B cell (primary cell): ENCODE measurements around the gene DHDH. TPM values are rescaled to one million over a fixed set of nuclear protein-coding genes. Genes with fewer than 3 reads are reported as not detected.

Source experiments
- ATAC-seq: fragments of 200-7000 bp; cut with Tn5 transposase; one replicate; pipeline ENCODE4 v1.10.0; 2021; ENCODE audit warnings: low read depth, mild to moderate bottlenecking, moderate number of reproducible peaks, moderate library complexity
- CTCF ChIA-PET: fragments of 350-600 bp; sonication (Branson Sonifier 250); formaldehyde crosslinking; loops from one replicate; lab custom pipeline; 2021; ENCODE audit warnings: antibody characterized with exemption, inconsistent platforms; lab: Charles Lee
- POLR2A ChIA-PET: fragments of 350-600 bp; sonication (Branson Sonifier 250); formaldehyde crosslinking; loops from one replicate; lab custom pipeline; 2021; ENCODE audit warnings: antibody characterized with exemption; lab: Charles Lee
- DNase-seq: peaks from one replicate; pipeline ENCODE4 v3.0.0; 2013
- H2AFZ ChIP-seq: 2 replicates; pipeline ENCODE4 v1.6.1; 2012; ENCODE audit warnings: mild to moderate bottlenecking, low read depth, low read length; ENCODE audit not compliant: insufficient read depth, poor library complexity, severe bottlenecking
- H3K27ac ChIP-seq, 2 donors: 1 replicate in 1 of 2; 2 replicates in 1 of 2; pipeline ENCODE4 v1.5.1; 2012 to 2013; ENCODE audit warnings: low read length in 2 of 2, mild to moderate bottlenecking in 2 of 2, moderate library complexity in 1 of 2
- H3K27me3 ChIP-seq, 4 experiments: fragments of 200-600 bp in 1 of 4; sonication (generic) in 1 of 4; replicated peaks in 1 of 4; 1 replicate in 2 of 4; 2 replicates in 2 of 4; pipeline versions ENCODE4 v1.6.1 to v1.7.0; 2013 to 2016; ENCODE audit warnings: low read length in 3 of 4, mild to moderate bottlenecking in 2 of 4, mixed read lengths in 1 of 4, moderate library complexity in 1 of 4; ENCODE audit not compliant: insufficient read depth in 4 of 4, control insufficient read depth in 3 of 4; ENCODE audit errors: control extremely low read depth in 1 of 4
- H3K36me3 ChIP-seq, 2 experiments: replicated peaks in 1 of 2; 1 replicate in 1 of 2; 2 replicates in 1 of 2; pipeline versions ENCODE4 v1.6.1 to v1.7.1; 2013; ENCODE audit warnings: low read length in 1 of 2; ENCODE audit not compliant: insufficient read depth in 2 of 2, control insufficient read depth in 1 of 2; ENCODE audit errors: control extremely low read depth in 1 of 2, extremely low read depth in 1 of 2
- H3K4me1 ChIP-seq, 2 donors: fragments of 200-600 bp in 1 of 2; sonication (generic) in 1 of 2; 1 replicate in 1 of 2; 2 replicates in 1 of 2; pipeline versions ENCODE4 v1.5.1 to v1.6.1; 2013 to 2017; ENCODE audit warnings: low read length in 2 of 2; ENCODE audit not compliant: control insufficient read depth in 2 of 2, insufficient read depth in 2 of 2
- H3K4me2 ChIP-seq: replicated peaks from 2 replicates; pipeline ENCODE3; 2012; ENCODE audit warnings: mild to moderate bottlenecking, low read depth, low read length; ENCODE audit not compliant: poor library complexity, severe bottlenecking
- H3K4me3 ChIP-seq, 5 experiments: fragments of 200-600 bp in 1 of 5; sonication (generic) in 1 of 5; 1 replicate in 3 of 5; 2 replicates in 2 of 5; pipeline versions ENCODE4 v1.5.1 to v1.7.0; 2011 to 2016; ENCODE audit warnings: low read length in 4 of 5, mild to moderate bottlenecking in 4 of 5, low read depth in 2 of 5, control low read depth in 1 of 5, moderate library complexity in 1 of 5; ENCODE audit not compliant: insufficient read depth in 1 of 5; ENCODE audit errors: control extremely low read depth in 1 of 5, extremely low read depth in 1 of 5
- H3K79me2 ChIP-seq: fragments of 200-600 bp; sonication (generic); one replicate; pipeline ENCODE4 v1.6.0; 2016; ENCODE audit warnings: low read length; ENCODE audit not compliant: control insufficient read depth, insufficient read depth
- H3K9ac ChIP-seq: fragments of 200-600 bp; sonication (generic); 2 replicates; pipeline ENCODE4 v1.6.1; 2017; ENCODE audit warnings: mild to moderate bottlenecking, low read length, moderate library complexity
- H3K9me3 ChIP-seq, 3 donors: one replicate each; pipeline versions ENCODE4 v1.6.1 to v1.7.1; 2013; ENCODE audit warnings: low read length in 2 of 3; ENCODE audit not compliant: control insufficient read depth in 2 of 3, insufficient read depth in 1 of 3; ENCODE audit errors: control extremely low read depth in 1 of 3
- H4K20me1 ChIP-seq: 2 replicates; pipeline ENCODE4 v1.6.0; 2012; ENCODE audit warnings: mild to moderate bottlenecking, low read length; ENCODE audit not compliant: insufficient read depth, control insufficient read depth, poor library complexity, severe bottlenecking
- H3K27ac Mint-ChIP-seq: one replicate; pipeline ENCODE4 v1.8.0; 2021; ENCODE audit warnings: mixed read lengths
- H3K27me3 Mint-ChIP-seq: one replicate; pipeline ENCODE4 v1.8.0; 2021; ENCODE audit warnings: mixed read lengths
- H3K4me1 Mint-ChIP-seq: one replicate; pipeline ENCODE4 v1.8.0; 2021; ENCODE audit warnings: mixed read lengths
- H3K4me3 Mint-ChIP-seq: one replicate; pipeline ENCODE4 v1.8.0; 2021; ENCODE audit warnings: mixed read lengths
- H3K9me3 Mint-ChIP-seq: one replicate; pipeline ENCODE4 v1.8.0; 2022; ENCODE audit warnings: mixed read lengths; ENCODE audit not compliant: insufficient read depth
- EZH2 ChIP-seq: IDR thresholded peaks from 2 replicates; pipeline ENCODE4 v1.6.1; 2012; ENCODE audit warnings: borderline replicate concordance, low read depth, mild to moderate bottlenecking, moderate library complexity, low read length; ENCODE audit not compliant: insufficient read depth, poor library complexity, severe bottlenecking
- WGBS: methylation state at CpG from one replicate; pipeline ENCODE4 v1.1.5; 2013; ENCODE audit warnings: missing lambda C conversion rate; ENCODE audit not compliant: insufficient coverage; 5-methylcytosine and 5-hydroxymethylcytosine counted together
- intact Hi-C: fragments of 100-400 bp; cut with micrococcal nuclease; formaldehyde crosslinking; loops from one replicate; pipeline ENCODE4 v1.10.0; 2022
- polyA plus RNA-seq: library from polyadenylated mRNA; depleted of rRNA; stranded (reverse); fragments of >200 nt; gene quantifications from 2 replicates; pipeline ENCODE4 v1.2.3, GENCODE V29; 2012
- total RNA-seq, 2 donors: library from RNA; stranded (reverse); fragments of 120-200 nt in 1 of 2; gene quantifications; 1 replicate in 1 of 2; 2 replicates in 1 of 2; pipeline versions ENCODE4 v1.2.3 to v1.2.4, GENCODE V29; 2013 to 2022
- TF ChIP-seq, protein P1 (sequence below): fragments of 200-600 bp; IDR thresholded peaks from one replicate; pipeline ENCODE4 v1.8.0; 2022; ENCODE audit warnings: antibody characterized with exemption, mild to moderate bottlenecking

DHDH gene
- total and polyA plus RNA-seq, 2 donors (not counting 1 experiment from before 2014, with no cell fraction given): 0.64 to 0.82 TPM

DNA sequence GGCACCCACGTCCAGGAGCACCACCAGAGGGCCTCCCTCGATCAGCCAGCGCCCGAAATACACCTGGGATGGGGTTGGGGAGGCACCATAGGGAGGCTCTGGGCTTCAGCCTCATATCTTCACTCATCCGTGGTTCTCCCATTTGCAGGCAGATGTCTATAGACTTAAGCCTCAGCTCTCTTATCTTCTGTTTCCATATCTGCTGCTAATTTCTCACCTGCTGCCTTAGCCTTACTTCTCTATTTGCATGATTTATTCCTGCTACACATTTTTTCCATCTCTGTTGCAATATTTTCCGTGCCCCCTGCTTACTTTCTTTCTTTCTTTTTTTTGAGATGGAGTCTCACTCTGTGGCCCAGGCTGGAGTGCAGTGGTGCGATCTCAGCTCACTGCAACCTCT, 53.8 kb downstream of the DHDH start:
- H3K4me3 Mint-ChIP-seq: no peak overlapping the region
- H3K9me3 Mint-ChIP-seq: no peaks in the 10 kb centered on the region
- TF ChIP-seq EZH2: no peak
- TF ChIP-seq, protein P1, sequence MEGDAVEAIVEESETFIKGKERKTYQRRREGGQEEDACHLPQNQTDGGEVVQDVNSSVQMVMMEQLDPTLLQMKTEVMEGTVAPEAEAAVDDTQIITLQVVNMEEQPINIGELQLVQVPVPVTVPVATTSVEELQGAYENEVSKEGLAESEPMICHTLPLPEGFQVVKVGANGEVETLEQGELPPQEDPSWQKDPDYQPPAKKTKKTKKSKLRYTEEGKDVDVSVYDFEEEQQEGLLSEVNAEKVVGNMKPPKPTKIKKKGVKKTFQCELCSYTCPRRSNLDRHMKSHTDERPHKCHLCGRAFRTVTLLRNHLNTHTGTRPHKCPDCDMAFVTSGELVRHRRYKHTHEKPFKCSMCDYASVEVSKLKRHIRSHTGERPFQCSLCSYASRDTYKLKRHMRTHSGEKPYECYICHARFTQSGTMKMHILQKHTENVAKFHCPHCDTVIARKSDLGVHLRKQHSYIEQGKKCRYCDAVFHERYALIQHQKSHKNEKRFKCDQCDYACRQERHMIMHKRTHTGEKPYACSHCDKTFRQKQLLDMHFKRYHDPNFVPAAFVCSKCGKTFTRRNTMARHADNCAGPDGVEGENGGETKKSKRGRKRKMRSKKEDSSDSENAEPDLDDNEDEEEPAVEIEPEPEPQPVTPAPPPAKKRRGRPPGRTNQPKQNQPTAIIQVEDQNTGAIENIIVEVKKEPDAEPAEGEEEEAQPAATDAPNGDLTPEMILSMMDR: no peak

DNA sequence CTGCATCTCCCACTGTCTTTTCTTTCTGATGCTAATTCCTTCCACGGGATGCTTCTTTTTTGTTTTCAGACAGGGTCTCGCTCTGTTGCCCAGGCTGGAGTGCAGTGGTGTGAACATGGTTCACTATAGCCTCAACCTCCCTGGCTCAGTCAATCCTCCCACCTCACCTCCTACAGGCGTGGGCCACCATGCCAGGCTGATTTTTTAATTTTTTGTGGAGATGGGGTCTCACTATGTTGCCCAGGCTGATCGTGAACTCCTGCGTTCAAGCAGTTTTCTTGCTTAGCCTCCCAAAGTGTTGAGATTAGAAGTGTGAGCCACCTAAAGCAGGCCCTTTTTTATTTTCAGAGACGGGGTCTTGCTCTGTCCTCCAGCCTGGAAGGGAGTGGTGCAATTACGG, 54.8 kb downstream of the DHDH start:
- Histone ChIP-seq H3K4me3 (no peak overlapping the region), H3K36me3 (peaks cover 0 to 17% of the 10 kb centered on the region in 2 experiments), H3K9me3 (no peaks in the 10 kb centered on the region), H3K27ac (no peak overlapping the region), H3K4me1 (peaks cover 8 to 15% of the 10 kb centered on the region in 2 donors), H3K79me2 (peaks cover 25% of the 10 kb centered on the region), H3K9ac (no peak overlapping the region), H2AFZ (no peak overlapping the region), H3K27me3 (no peaks in the 10 kb centered on the region), H4K20me1 (peaks cover 6% of the 10 kb centered on the region), H3K4me2 (no peak overlapping the region)
- no peak overlapping the region for H3K4me3 Mint-ChIP-seq
- CTCF ChIA-PET: interaction anchor here (1.0 kb wide), 1 partner anchor 11 kb away, joined by 3 read pairs; no protein-coding TSS in a partner anchor
- peaks cover 21% of the 10 kb centered on the region for H3K4me1 Mint-ChIP-seq
- 98% methylated on average over 4 of the region's 7 CpGs for WGBS
- no peaks in the 10 kb centered on the region for H3K27me3 Mint-ChIP-seq
- H3K9me3 Mint-ChIP-seq: no peaks in the 10 kb centered on the region
- no peak overlapping the region for H3K27ac Mint-ChIP-seq
- intact Hi-C loops: no loop called here
- TF ChIP-seq, protein P1: no peak
- no peak for TF ChIP-seq EZH2
- ATAC-seq (no peak), DNase-seq (no peak)
- POLR2A ChIA-PET: no interaction called here

More for the DNA sequence above, 53.8 kb downstream of the DHDH start:
- DNase-seq (no peak), ATAC-seq (no peak)
- POLR2A ChIA-PET: interaction anchor here (0.7 kb wide), 1 partner anchor 35 kb away, joined by 4 read pairs; no protein-coding TSS in a partner anchor
- Histone ChIP-seq H3K9me3 (no peaks in the 10 kb centered on the region), H3K36me3 (peaks cover 2 to 17% of the 10 kb centered on the region in 2 experiments), H3K27me3 (no peaks in the 10 kb centered on the region), H3K4me2 (no peak overlapping the region), H3K27ac (no peak overlapping the region), H3K4me3 (no peak overlapping the region), H4K20me1 (peaks cover 6% of the 10 kb centered on the region), H2AFZ (no peak overlapping the region), H3K4me1 (peaks cover 5 to 11% of the 10 kb centered on the region in 2 donors), H3K9ac (no peak overlapping the region), H3K79me2 (peaks cover 18% of the 10 kb centered on the region)
- Mint-ChIP-seq H3K27ac (no peak overlapping the region), H3K27me3 (no peaks in the 10 kb centered on the region), H3K4me1 (peaks cover 15% of the 10 kb centered on the region)
- intact Hi-C loops: no loop called here
- CTCF ChIA-PET: interaction anchor here (1.0 to 2.1 kb wide), 2 partner anchors 12 to 17 kb away, joined by 3 to 12 read pairs; no protein-coding TSS in a partner anchor
- WGBS: 85% methylated on average over 7 of the region's 7 CpGs
